OCI-LY7 (cell line): ENCODE measurements around the gene INSRR. TPM values are rescaled to one million over a fixed set of nuclear protein-coding genes. Genes with fewer than 3 reads are reported as not detected.

Experiments used
- BruUV-seq: library from RNA; stranded (reverse); fragments of 400-500 nt; replicated peaks from 2 replicates; lab custom pipeline; 2021; lab: Mats Ljungman, UMichigan
- CTCF ChIA-PET: fragments of 300-600 bp; sonication (Branson Sonifier 250); formaldehyde crosslinking; loops from one replicate; lab custom pipeline; 2022; ENCODE audit warnings: antibody characterized with exemption; ENCODE audit not compliant: unreplicated experiment; lab: Charles Lee
- POLR2A ChIA-PET: fragments of 300-600 bp; sonication (Branson Sonifier 250); formaldehyde crosslinking; loops from one replicate; lab custom pipeline; 2022; ENCODE audit warnings: antibody characterized with exemption; lab: Charles Lee
- DNase-seq: peaks from one replicate; pipeline ENCODE4 v3.0.0-alpha.2; 2015; ENCODE audit warnings: low spot score
- H2AFZ ChIP-seq: fragments of 200-600 bp; sonication (generic), shearing (Covaris generic); 2 replicates; pipeline ENCODE4 v1.6.1; 2014; ENCODE audit warnings: mild to moderate bottlenecking, antibody characterized with exemption, low read length, moderate library complexity
- H3K27ac ChIP-seq: fragments of 200-600 bp; sonication (generic); 2 replicates; pipeline ENCODE4 v1.5.1; 2014; ENCODE audit warnings: mixed run types, low read depth, mild to moderate bottlenecking, moderate library complexity, low read length, inconsistent platforms; ENCODE audit not compliant: poor library complexity, severe bottlenecking
- H3K36me3 ChIP-seq: fragments of 200-600 bp; sonication (generic); 2 replicates; pipeline ENCODE4 v1.6.1; 2014; ENCODE audit warnings: mild to moderate bottlenecking, antibody characterized with exemption, low read length, moderate library complexity, mixed read lengths; ENCODE audit not compliant: insufficient read depth
- H3K4me1 ChIP-seq: fragments of 200-600 bp; sonication (generic); 2 replicates; pipeline ENCODE4 v1.5.1; 2014; ENCODE audit warnings: mild to moderate bottlenecking, low read length; ENCODE audit not compliant: insufficient read depth, poor library complexity, severe bottlenecking
- H3K4me2 ChIP-seq: fragments of 200-600 bp; sonication (generic); 2 replicates; pipeline ENCODE4 v1.6.1; 2014; ENCODE audit warnings: mild to moderate bottlenecking, low read length
- H3K4me3 ChIP-seq: fragments of 200-600 bp; sonication (generic); 2 replicates; pipeline ENCODE4 v1.5.1; 2014; ENCODE audit warnings: mild to moderate bottlenecking, low read depth, low read length; ENCODE audit not compliant: poor library complexity, severe bottlenecking
- H3K79me2 ChIP-seq: fragments of 200-600 bp; sonication (generic); 2 replicates; pipeline ENCODE4 v1.6.1; 2016; ENCODE audit warnings: low read depth, mild to moderate bottlenecking, low read length, moderate library complexity, mixed read lengths; ENCODE audit not compliant: insufficient read depth
- H3K9me2 ChIP-seq: fragments of 200-600 bp; sonication (generic); 2 replicates; pipeline ENCODE4 v1.6.1; 2016; ENCODE audit warnings: mild to moderate bottlenecking, low read length, mixed read lengths; ENCODE audit not compliant: insufficient read depth
- H3K9me3 ChIP-seq: fragments of 200-600 bp; sonication (generic); 2 replicates; pipeline ENCODE4 v1.6.1; 2014; ENCODE audit warnings: mild to moderate bottlenecking, mixed run types, low read length, mixed read lengths
- H4K20me1 ChIP-seq: fragments of 200-600 bp; sonication (generic); 2 replicates; pipeline ENCODE4 v1.6.1; 2014; ENCODE audit warnings: mild to moderate bottlenecking, antibody characterized with exemption, low read length, moderate library complexity, mixed read lengths; ENCODE audit not compliant: insufficient read depth
- EZH2phosphoT487 ChIP-seq: fragments of 200-600 bp; sonication (generic); IDR thresholded peaks from 2 replicates; pipeline ENCODE4 v1.6.1; 2018; ENCODE audit warnings: low read depth, borderline replicate concordance, mild to moderate bottlenecking, mixed run types, antibody characterized with exemption, low read length, moderate library complexity, mixed read lengths
- intact Hi-C: fragments of 100-400 bp; cut with micrococcal nuclease; formaldehyde crosslinking; loops from one replicate; pipeline ENCODE4 v1.10.0; 2022; ENCODE audit not compliant: unreplicated experiment
- total RNA-seq, 2 experiments: library from RNA; depleted of rRNA in 1 of 2; stranded (reverse); fragments of >200 nt in 1 of 2; shearing (Covaris generic) in 1 of 2; gene quantifications; 2 replicates each; pipeline ENCODE4 v1.2.3, GENCODE V29; 2014 to 2022
- TF ChIP-seq, protein P1 (sequence below): fragments of 200-600 bp; sonication (generic); conservative IDR thresholded peaks from 2 replicates; pipeline ENCODE4 v1.5.1; 2014; ENCODE audit warnings: mild to moderate bottlenecking, antibody characterized with exemption, low read length, moderate library complexity, mixed read lengths

Gene INSRR
- total RNA-seq, 2 experiments from 2014 or later: not detected

DNA sequence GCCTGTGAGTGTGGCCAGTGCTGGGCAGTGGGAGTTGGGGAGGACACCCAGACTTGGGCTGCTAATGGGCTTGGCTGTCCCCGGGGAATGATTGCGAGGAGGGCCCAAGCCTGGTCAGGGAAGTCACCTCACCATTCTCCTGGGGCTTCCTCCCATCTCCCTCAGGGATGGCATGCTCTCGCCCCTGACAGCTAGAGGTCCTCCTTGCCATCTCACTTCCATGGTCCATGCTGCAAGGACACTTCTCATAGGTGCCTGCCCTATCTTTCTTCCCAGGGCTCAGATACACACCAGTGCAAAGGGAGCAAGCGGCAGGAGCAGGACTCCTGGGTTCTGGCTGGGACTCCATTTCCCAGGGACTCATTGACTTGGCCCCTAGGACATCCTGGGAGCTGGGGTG is 5.9 kb upstream of the INSRR start:
- CTCF ChIA-PET: no interaction called here
- H2AFZ ChIP-seq: no peak overlapping the region
- intact Hi-C loops: loop anchor here (5.0 kb wide), 1 partner anchor 137 kb away; the partner anchor contains the start of genes ISG20L2 and METTL25B
- POLR2A ChIA-PET: no interaction called here
- BruUV-seq: no TSS peak
- no peak overlapping the region for H3K4me3 ChIP-seq
- DNase-seq: no peak
- no peak overlapping the region for H3K27ac ChIP-seq
- H3K4me1 ChIP-seq: peaks cover 4% of the 10 kb centered on the region
- H3K79me2 ChIP-seq: no peaks in the 10 kb centered on the region
- H4K20me1 ChIP-seq: no peaks in the 10 kb centered on the region
- no peak overlapping the region for H3K4me2 ChIP-seq
- TF ChIP-seq, protein P1, sequence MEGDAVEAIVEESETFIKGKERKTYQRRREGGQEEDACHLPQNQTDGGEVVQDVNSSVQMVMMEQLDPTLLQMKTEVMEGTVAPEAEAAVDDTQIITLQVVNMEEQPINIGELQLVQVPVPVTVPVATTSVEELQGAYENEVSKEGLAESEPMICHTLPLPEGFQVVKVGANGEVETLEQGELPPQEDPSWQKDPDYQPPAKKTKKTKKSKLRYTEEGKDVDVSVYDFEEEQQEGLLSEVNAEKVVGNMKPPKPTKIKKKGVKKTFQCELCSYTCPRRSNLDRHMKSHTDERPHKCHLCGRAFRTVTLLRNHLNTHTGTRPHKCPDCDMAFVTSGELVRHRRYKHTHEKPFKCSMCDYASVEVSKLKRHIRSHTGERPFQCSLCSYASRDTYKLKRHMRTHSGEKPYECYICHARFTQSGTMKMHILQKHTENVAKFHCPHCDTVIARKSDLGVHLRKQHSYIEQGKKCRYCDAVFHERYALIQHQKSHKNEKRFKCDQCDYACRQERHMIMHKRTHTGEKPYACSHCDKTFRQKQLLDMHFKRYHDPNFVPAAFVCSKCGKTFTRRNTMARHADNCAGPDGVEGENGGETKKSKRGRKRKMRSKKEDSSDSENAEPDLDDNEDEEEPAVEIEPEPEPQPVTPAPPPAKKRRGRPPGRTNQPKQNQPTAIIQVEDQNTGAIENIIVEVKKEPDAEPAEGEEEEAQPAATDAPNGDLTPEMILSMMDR: no peak
- no peak for TF ChIP-seq EZH2phosphoT487
- no peaks in the 10 kb centered on the region for H3K9me2 ChIP-seq
- H3K36me3 ChIP-seq: no peaks in the 10 kb centered on the region
- H3K9me3 ChIP-seq: no peaks in the 10 kb centered on the region

DNA sequence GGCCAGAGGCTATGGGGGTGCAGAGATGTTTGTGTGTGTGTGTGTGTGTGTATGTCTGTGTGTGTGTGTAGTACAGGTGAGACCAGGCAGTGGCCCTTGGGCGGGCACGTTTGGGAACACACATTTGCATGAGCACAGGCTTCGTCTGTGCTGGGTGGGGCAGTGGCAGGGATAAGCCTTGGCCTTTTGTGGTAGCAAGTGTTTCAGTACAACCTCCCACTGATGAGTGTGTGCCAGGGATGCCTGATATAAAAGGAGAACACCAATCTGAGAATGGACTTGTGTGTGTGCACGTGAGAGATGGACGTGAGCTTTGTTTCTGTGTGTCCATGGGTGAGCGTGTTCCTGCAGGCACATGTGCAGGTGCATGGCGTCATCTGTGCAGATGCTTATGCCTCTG is 4.7 kb upstream of the INSRR start:
- TF ChIP-seq EZH2phosphoT487: no peak
- TF ChIP-seq, protein P1: no peak
- ChIA-PET CTCF (no interaction called here), POLR2A (no interaction called here)
- BruUV-seq: no TSS peak
- no peaks in the 10 kb centered on the region for H3K9me3 ChIP-seq
- H3K4me3 ChIP-seq: no peak overlapping the region
- H3K36me3 ChIP-seq: no peaks in the 10 kb centered on the region
- H2AFZ ChIP-seq: no peak overlapping the region
- H3K79me2 ChIP-seq: no peaks in the 10 kb centered on the region
- H3K4me1 ChIP-seq: peaks cover 4% of the 10 kb centered on the region
- H3K9me2 ChIP-seq: no peaks in the 10 kb centered on the region
- no peak overlapping the region for H3K4me2 ChIP-seq
- no peaks in the 10 kb centered on the region for H4K20me1 ChIP-seq
- no peak overlapping the region for H3K27ac ChIP-seq
- no peak for DNase-seq
- intact Hi-C loops: loop anchor here (5.0 kb wide), 1 partner anchor 136 kb away; the partner anchor contains the start of genes ISG20L2 and METTL25B

DNA sequence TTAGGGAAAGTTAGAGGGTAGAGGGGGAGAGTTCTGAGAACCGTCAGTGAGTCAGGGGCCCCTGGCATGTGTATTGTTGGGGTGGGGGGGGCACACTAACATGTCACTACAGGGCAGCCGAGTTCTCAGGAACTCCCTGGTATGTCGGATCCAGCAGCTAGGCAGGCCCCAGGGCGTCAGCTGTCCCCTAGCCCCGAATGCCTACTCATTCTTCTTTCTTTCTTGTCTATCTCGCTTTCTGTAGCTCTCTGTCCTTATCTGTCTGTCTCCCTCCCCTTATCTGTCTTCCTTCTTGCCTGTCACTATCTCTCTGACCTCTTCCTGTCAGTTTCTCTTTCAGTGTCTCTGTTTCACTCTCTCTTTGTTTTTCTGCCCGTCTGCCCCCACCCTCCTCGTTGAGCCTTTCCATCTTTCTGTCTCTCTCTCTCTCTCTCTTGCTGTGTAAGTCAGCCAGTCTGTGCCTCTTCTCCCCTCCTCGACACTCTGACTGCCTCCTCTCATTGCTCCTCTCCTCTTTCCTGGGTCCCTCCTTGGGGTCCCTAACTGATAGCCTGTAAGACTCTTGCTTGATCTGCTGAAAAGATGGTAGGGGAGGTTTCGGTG is 4.2 kb upstream of the INSRR start:
- H3K9me2 ChIP-seq: no peaks in the 10 kb centered on the region
- no peaks in the 10 kb centered on the region for H3K9me3 ChIP-seq
- no peaks in the 10 kb centered on the region for H4K20me1 ChIP-seq
- no TSS peak for BruUV-seq
- H3K36me3 ChIP-seq: no peaks in the 10 kb centered on the region
- no peak for TF ChIP-seq EZH2phosphoT487
- TF ChIP-seq, protein P1: no peak
- intact Hi-C loops: loop anchor here (5.0 kb wide), 1 partner anchor 136 kb away; the partner anchor contains the start of genes ISG20L2 and METTL25B
- H3K79me2 ChIP-seq: no peaks in the 10 kb centered on the region
- no peak for DNase-seq
- POLR2A ChIA-PET: interaction anchor here (0.6 kb wide), 1 partner anchor 210 kb away, joined by 4 read pairs; no protein-coding TSS in a partner anchor
- H3K27ac ChIP-seq: no peak overlapping the region
- H3K4me1 ChIP-seq: peaks cover 4% of the 10 kb centered on the region
- CTCF ChIA-PET: no interaction called here
- H2AFZ ChIP-seq: no peak overlapping the region
- no peak overlapping the region for H3K4me2 ChIP-seq
- no peak overlapping the region for H3K4me3 ChIP-seq
